HG02759 (cell line): Measurements from ENCODE around the gene LOC101059915.
"Not testable (repeated sequence)": the region's sequence is repeated elsewhere in the genome, so short reads cannot be mapped to it uniquely, and the experiment has no call there.

Source experiments
- ATAC-seq: cut with Tn5 transposase; IDR thresholded peaks from one replicate; pipeline ENCODE4 v1.9.1; 2021; ENCODE audit warnings: mild to moderate bottlenecking, moderate library complexity; ENCODE audit not compliant: unreplicated experiment

The LOC101059915 gene

GRCh38 chrX:71638409-71638808, 28.9 kb upstream of the LOC101059915 start:
- ATAC-seq, result no peak

GRCh38 chrX:71640002-71640401, 27.3 kb upstream of the LOC101059915 start:
- ATAC-seq, result no peak

GRCh38 chrX:71644406-71644805, 22.9 kb upstream of the LOC101059915 start:
- ATAC-seq, result not testable (repeated sequence)

- peak; percentile 76 for ATAC-seq
These were observed 16.9 kb upstream of the LOC101059915 start for GRCh38 chrX:71650333-71650969.

GRCh38 chrX:71652405-71652804, 14.9 kb upstream of the LOC101059915 start:
- no peak for ATAC-seq

DNA sequence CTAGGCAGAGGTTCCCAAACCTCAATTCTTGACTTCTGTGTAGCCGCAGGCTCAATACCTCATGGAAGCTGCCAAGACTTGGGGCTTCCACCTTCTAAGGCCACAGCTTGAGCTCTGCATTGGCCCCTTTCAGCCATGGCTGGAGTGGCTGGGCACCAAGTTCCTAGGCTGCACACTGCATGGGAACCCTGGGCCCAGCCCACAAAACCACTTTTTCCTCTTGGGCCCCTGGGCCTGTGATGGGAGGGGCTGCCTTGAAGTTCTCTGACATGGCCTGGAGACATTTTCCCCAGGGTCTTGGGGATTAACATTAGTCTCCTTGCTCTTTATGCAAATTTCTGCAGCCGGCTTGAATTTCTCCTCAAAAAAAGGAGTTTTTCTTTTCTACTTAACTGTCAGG, 14.0 kb upstream of the LOC101059915 start:
- no peak for ATAC-seq

- no peak for ATAC-seq
These were observed 10.1 kb upstream of the LOC101059915 start for GRCh38 chrX:71657267-71657666.

- ATAC-seq, result no peak
These were observed 8.0 kb upstream of the LOC101059915 start for GRCh38 chrX:71659342-71659741.

GRCh38 chrX:71659959-71660358, 7.4 kb upstream of the LOC101059915 start:
- no peak for ATAC-seq

DNA sequence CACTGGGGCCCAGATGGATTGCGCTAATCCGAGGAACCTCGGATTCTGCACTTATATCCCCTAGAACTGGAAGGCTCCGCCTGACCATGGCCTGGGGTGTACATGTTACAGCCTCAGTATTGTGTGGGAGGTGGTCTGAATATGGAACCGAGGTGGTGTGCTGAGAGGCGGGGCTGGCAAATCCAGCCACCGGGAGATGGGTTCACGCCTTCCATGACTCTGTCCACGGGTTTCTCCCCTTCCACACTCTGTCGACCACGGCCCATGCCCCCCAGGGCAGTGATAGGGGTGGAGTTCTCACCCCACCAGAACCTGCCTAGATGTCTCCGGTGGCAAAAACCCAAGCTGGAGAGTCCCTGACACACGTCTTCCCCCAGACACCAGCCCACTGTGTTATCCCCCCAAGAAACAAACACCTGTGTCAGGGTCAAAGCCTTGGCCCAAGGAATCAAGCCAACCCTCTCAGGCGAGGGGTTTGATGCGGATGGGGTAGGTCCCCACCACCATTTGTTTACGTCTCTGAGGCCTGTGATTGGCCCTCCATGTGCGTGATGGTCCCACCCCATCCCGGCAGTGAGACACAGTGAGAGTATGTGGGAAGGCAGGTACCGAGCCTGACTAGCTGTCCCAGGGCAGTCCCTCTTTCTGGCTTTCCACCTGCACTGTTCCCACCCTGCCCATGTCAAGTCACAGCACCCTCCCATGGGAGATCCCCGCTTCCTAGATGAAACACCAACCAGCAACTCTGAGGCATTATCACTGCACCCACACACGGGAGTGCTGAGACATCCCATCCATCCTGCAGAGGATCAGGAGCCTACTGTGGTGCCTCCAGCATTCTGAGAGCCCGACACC, 6.6 kb upstream of the LOC101059915 start:
- ATAC-seq, result no peak

- ATAC-seq, result no peak
These were observed 5.4 kb upstream of the LOC101059915 start for GRCh38 chrX:71661919-71662318.

DNA sequence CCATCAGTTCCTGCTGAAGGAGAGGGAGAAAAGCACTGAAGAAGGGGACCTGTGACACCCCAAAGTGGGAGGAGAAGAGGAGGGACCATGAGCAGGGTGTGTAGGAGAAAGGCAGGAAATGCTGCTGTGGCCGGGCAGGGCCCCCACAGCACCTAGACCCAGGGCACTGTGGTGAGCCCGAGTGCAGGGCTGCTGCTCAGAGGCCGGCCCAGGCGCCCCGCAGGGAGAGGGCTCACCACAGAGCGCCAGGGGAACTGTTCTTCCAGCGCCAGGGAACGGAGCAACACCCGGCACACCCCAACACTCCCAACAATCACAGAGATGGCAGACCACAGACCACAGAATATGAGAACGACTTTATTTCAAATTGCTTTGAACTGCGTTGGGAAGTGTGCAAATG, 4.7 kb upstream of the LOC101059915 start:
- not testable (repeated sequence) for ATAC-seq

GRCh38 chrX:71663238-71663637, 4.1 kb upstream of the LOC101059915 start:
- ATAC-seq, result not testable (repeated sequence)

DNA sequence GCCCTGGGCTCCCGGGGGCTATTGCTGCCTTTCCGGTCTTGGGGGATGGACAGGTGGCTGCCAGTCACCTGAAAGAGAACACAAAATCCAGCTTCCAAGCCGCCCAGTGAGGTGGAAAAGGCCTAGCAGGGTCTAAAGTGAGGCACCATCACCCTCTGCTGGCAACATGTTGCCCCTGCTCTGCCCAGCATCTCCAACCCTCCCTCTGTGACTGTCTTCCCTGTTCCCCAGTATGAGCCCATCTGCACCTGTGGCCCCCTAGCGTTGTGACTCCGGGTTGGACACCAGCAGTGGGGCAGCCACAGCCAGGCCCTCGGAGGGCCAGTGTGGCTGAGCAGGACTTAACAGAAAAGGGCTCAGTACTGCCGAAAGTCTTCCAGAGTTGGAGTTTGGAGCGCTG, 3.1 kb upstream of the LOC101059915 start:
- peak; percentile 58 for ATAC-seq

GRCh38 chrX:71664889-71665491, 2.4 kb upstream of the LOC101059915 start:
- no peak for ATAC-seq

GRCh38 chrX:71665747-71666146, 1.6 kb upstream of the LOC101059915 start:
- no peak for ATAC-seq

- no peak for ATAC-seq
These were observed 814 bp upstream of the LOC101059915 start for GRCh38 chrX:71666240-71667223.

DNA sequence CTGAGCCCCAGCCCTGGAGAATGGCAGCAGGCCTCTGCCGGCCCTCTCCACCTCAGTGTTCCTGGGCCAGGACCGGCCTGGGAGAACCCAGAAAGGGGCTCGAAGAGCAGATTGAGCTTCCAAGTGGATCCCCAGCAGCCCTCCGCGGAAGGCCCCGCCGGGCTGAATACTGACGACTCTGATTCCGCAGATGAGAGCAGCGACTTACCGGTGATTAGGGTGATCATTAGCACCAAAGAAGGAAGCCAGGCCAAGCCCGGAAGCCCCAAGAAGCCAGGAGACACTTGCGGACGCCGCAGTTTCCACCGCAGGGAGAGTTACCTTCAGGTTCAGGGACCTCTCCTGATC, 876 bp downstream of the LOC101059915 start:
- no peak for ATAC-seq

GRCh38 chrX:71669492-71669891, 2.1 kb downstream of the LOC101059915 start:
- no peak for ATAC-seq

GRCh38 chrX:71669947-71670346, 2.6 kb downstream of the LOC101059915 start:
- ATAC-seq, result peak; percentile 54
